RKO (cell line): Measurements from ENCODE around the gene PTCRA.
"Not testable (repeated sequence)": the region's sequence is repeated elsewhere in the genome, so short reads cannot be mapped to it uniquely, and the experiment has no call there.

Experiments
- DNase-seq: peaks from one replicate; pipeline ENCODE4 v3.0.0-alpha.2; 2016; ENCODE audit warnings: low spot score

Gene PTCRA

GRCh38 chr6:42915732-42916131, at the start of gene PTCRA:
TSS of gene PTCRA (plus strand) at chr6:42916053. CDS start at chr6:42916070, 17 bp downstream.
- DNase-seq: no peak

DNA sequence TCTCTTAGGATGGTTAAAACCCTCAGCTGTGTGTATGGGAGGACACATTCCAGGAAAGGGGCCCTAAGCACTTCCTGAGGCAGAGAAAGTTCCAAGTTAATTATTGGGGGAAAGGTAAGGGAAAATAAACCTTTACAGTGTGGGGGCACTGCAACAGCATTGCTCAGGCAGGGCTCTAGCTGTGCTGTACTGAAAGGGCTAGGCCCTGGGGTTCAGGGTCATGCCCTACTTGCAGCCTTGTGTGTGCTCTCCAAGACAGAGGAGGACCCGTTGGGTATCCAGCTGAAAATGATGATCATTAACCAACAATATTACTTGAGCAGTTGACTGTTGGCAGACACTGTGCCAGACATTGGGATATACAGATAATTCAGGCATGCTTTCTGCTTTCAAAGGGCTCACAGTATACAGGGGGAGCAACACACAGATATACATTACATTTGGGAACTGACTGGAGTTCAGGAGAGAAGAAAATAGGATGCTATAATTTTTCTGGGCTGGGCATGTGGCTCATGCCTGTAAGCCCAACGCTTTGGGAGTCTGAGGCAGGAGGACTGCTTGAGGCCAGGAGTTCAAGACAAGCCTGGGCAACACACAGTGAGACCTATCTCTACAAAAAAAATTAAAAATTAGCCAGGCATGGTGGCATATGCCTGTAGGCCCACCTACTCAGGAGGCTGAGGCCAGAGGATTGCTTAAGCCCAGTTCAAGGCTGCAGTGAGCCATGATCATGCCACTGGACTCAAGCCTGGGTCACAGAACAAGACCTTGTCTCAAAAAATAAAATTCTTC, 45.5 kb upstream of the PTCRA start:
- no peak for DNase-seq

DNA sequence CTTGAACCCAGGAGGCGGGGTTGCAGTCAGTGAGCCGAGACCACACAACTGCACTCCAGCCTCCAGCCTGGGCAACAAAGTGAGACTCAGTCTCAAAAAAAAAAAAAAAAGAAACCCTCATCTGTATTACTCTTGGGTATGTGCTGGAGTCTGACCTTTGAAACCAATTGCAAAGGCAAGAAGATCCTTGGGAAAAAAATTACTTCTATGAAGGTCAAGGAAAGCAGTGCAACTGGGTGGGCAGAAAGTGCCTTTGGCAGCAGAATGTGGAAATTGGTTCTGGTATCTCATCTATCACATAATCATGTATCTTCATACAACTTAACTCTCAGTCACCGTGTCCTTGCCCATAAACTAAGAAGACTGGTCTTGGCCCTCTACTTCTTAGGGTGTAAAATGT, 44.1 kb upstream of the PTCRA start:
- no peak for DNase-seq

GRCh38 chr6:42873313-42873712, 42.5 kb upstream of the PTCRA start:
- DNase-seq: no peak

- peak; percentile 58 for DNase-seq
Observed at GRCh38 chr6:42877695-42878094, 38.2 kb upstream of the PTCRA start.

DNA sequence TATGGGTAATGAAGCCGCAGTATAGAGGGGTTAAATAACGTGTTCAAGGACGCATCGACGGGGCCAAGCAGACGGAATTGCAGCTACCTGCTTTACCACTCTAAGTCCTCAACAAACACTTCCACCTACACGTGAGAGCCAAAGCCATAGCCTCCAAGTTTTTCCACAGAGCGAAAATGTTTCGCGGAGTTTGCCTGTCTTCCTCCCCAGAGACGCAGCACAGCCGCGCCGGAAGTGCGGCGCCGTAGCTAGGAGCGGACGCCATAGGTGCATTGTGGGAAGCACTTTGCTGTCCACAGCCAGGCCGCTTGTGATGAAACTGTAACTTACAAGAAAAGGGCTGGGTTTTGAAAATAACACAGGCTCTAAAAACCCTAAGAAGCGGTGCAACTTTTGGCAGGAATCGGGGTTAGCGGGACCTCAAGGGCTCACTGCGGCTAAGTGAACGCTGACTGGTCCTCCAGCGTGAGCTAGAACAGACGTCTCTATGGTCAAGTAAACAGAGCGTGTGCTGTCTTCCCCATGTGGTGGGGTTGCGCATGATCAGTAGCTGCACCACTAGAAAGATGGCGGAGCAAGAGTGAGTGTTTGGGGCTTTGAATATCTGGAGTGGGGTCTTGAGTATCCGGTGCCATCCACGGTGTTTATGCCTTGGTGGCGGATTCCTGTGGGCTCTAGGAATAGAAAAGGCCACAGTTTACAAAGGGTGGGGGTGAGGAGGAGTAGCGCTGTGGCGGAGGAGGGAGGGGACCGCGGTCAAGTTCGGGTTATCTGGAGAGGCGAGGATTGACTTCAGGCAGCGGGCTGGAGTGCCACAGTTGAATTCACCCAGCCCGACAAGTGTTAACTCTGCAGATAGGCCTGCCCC, 36.2 kb upstream of the PTCRA start, which contains the start of gene RPL7L1:
TSS of gene RPL7L1 (plus strand) at position 245 of the 868 bp plus-strand sequence. CDS start at position 540, 295 bp downstream.
- peak; percentile 94 for DNase-seq

DNA sequence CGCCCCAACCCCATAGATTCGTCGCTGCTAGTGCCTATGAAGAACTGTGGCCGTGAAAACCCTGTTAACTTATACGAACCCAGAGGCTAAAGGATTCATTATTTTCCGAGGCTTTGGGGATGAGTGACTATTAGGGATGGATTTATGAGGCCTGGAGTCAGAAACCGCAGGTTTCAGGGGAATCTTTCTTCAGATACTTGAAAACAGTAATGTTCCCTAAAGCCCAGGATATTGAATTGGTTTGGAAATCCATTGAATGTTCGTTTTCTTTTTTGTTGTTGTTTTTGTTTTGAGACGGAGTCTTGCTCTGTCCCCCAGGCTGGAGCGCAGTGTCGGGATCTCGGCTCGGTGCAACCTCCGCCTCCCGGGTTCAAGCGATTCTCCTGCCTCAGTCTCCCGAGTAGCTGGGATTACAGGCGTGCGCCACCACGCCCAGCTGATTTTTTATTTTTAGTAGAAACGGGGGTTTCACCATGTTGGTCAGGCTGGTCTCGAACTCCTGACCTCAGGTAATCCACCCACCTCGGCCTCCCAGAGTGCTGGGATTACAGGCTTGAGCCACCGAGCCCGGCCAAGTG, 35.5 kb upstream of the PTCRA start:
- DNase-seq: not testable (repeated sequence)

DNA sequence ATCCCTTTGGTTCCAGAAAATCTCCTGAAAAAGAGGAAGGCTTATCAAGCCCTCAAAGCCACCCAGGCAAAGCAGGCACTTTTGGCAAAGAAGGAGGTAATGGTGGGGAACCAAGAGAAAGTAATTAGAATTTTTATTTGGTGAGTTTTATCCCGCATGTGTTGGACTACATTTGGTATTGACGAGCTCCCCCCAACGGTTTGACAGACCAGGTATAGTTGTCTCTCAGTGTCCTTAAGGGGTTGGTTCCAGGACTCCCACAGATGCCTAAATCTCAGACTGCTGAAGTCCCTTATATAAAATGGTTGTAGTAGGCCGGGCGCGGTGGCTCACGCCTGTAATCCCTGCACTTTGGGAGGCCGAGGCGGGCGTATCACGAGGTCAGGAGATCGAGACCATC, 35.0 kb upstream of the PTCRA start:
- DNase-seq: peak; percentile 51

DNA sequence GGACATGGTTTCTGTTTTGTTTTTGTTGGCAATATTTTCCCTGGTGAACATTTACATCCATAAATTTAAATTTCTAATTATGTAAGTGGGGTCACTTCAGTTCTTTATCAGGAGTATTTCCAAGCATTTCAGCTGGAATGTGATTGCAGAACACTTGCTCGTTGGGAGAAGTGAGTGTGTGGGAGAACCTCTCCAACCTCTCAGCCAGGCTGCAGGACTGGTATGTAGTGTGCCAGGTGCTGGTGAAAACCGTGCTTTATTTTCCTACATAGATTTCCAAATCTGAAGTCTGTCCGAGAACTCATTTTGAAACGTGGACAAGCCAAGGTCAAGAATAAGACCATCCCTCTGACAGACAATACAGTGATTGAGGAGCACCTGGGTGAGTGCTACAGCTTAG, 30.2 kb upstream of the PTCRA start:
- DNase-seq: no peak

- not testable (repeated sequence) for DNase-seq
Observed at GRCh38 chr6:42888201-42888600, 27.7 kb upstream of the PTCRA start.

GRCh38 chr6:42889815-42890214, 26.0 kb upstream of the PTCRA start:
- no peak for DNase-seq

GRCh38 chr6:42890311-42891198, 25.3 kb upstream of the PTCRA start:
- DNase-seq: peak; percentile 97

DNA sequence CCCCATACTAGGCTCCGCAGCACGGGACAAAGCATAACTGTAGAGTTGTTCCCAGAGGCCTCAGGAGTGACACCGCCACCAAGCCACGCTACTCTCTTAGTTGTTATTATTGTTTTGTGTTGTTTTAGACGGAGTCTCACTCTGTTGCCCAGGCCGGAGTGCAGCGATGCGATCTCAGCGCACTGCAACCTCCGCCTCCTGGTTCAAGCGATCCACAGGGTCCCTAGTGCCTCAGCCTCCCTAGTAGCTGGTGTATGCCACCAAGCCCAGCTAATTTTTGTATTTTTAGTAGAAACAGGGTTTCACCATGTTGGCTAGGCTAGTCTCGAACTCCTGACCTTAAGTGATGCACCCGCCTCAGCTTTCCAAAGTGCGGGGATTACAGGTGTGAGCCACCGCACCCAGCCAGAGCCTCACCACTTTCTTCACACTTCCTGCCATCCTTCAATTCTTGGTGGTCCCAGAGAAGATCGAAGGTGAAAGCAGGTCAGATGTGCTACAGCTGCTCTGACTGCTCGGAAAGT, 24.6 kb upstream of the PTCRA start:
- no peak for DNase-seq

DNA sequence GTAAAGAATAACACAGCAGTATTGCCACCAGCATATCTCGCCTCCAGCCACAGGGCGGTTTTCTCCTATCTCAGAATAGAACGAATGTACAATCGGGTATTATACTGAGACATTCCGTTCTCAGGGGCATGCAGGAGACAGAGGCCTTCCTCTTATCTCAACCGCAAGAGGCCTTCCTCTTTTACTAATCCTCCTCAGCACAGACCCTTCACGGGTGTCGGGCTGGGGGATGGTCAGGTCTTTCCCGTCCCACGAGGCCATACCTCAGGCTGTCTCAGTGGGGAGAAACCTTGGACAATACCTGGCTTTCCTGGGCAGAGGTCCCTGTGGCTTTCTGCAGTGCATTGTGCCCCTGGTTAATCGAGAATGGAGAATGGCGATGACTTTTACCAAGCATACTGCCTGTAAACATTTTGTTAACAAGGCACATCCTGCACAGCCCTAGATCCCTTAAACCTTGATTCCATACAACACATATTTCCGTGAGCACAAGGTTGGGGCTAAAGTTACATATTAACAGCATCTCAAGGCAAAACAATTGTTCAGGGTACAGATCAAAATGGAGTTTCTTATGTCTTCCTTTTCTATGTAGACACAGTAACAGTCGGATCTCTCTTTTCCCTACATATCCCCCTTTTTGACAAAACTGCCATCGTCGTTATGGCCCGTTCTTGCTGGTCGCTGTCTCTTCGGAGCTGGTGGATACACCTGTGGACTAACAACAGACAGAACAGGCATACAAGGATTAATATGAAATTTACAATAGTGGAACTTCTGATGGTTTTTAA, 21.6 kb upstream of the PTCRA start:
- not testable (repeated sequence) for DNase-seq

DNA sequence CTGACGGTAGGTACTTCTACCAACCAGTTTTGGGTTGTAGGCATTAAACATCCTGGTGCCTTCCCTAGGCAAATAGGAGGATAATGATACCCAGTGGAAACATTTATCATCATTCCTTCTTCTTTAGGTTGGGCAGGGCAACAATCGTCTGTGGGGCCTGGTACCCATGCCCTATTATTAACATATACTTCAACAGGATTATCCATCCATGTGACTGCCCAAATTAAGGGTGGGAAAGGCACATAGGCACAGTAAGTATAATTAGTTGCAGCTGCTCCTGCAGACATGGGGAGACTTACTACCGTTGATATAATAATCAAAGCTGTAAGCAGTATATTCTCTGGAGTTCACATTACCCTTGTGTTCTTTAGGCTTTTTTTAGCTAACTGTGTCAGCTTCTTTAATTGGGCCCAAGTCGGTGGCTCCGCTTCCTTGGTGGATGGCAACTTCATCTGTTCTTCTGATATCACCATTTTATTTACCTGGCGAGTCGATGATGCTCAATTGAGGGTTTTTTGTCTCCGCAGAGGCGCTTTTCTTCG, 19.6 kb upstream of the PTCRA start:
- no peak for DNase-seq

GRCh38 chr6:42898891-42899361, 16.9 kb upstream of the PTCRA start:
- peak; percentile 68 for DNase-seq

- DNase-seq: no peak
Observed at GRCh38 chr6:42899871-42900270, 16.0 kb upstream of the PTCRA start.

DNA sequence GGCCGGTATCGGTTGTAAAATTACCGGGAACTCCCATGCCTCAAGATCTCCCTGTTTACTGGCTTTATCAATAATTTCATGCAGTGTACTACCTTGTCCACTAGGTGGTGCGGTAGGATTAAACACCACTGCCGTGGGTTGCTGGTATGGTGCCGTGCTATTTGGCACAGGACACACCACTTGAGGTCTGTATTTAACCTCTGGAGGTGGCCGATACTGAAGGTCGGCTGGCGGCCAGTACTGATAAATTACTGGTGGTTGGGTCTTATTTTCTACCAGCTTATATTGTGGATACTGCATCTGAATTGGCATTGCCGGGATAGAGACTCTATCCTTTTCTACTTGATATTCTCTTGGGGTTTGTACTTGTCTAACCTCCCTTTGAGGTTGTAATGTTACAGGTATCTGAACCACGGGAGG, 14.3 kb upstream of the PTCRA start:
- DNase-seq: peak; percentile 88

DNA sequence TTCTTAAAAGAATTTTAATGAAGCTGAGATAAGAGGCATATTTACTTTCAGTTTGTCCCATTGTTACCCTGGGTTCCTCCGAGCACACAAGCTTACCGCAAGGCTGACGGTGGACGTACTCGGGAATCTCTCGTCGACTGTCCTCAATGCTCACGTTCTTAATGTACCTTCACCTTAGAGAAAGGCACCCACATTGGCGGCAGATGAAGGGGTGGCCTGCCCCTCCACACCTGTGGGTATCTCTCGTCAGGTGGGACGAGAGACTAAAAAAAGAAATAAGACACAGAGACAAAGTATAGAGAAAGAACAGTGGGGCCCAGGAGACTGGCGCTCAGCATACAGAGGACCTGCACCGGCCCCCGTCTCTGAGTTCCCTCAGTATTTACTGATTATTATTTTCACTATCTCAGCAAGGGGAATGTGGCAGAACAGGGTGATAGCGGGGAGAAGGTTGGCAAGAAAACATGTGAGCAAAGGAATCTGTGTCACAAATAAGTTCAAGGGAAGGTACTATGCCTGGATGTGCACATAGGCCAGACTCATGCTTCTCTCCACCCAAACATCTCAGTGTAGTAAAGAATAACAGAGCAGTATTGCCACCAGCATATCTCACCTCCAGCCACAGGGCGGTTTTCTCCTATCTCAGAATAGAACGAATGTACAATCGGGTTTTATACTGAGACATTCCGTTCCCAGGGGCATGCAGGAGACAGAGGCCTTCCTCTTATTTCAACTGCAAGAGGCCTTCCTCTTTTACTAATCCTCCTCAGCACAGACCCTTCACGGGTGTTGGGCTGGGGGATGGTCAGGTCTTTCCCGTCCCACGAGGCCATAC, 13.2 kb upstream of the PTCRA start:
- not testable (repeated sequence) for DNase-seq
